ENCODE measurements around the gene ZNF580.

Gene ZNF580

GRCh38 chr19:55600662-55601028 lies 40.2 kb upstream of the ZNF580 start:
- Histone ChIP-seq H3K4me3 (ENCODE audit: low read length) (peak overlapping the region; percentile 58), H3K27me3 (ENCODE audit: insufficient read depth, low read length) (no peaks in the 10 kb centered on the region), H3K36me3 (ENCODE audit: insufficient read depth, low read length) (peaks cover 17% of the 10 kb centered on the region), H3K4me1 (ENCODE audit: insufficient read depth, low read length) (peaks cover 15% of the 10 kb centered on the region), H3K9me3 (ENCODE audit: low read length) (peaks cover 6% of the 10 kb centered on the region), H2AFZ (ENCODE audit: low read depth, low read length) (no peak overlapping the region)

GRCh38 chr19:55601084-55601483 lies 39.7 kb upstream of the ZNF580 start:
- Histone ChIP-seq H2AFZ (ENCODE audit: low read depth, low read length) (no peak overlapping the region), H3K9me3 (ENCODE audit: low read length) (peaks cover 4% of the 10 kb centered on the region), H3K4me3 (ENCODE audit: low read length) (peak overlapping the region; percentile 58), H3K4me1 (ENCODE audit: insufficient read depth, low read length) (peaks cover 18% of the 10 kb centered on the region), H3K36me3 (ENCODE audit: insufficient read depth, low read length) (peaks cover 13% of the 10 kb centered on the region), H3K27me3 (ENCODE audit: insufficient read depth, low read length) (no peaks in the 10 kb centered on the region)

- H3K4me3 ChIP-seq (ENCODE audit: low read length) = no peak overlapping the region
- no peak overlapping the region for H2AFZ ChIP-seq (ENCODE audit: low read depth, low read length)
- H3K9me3 ChIP-seq (ENCODE audit: low read length) = no peaks in the 10 kb centered on the region
- H3K4me1 ChIP-seq (ENCODE audit: insufficient read depth, low read length) = peaks cover 24% of the 10 kb centered on the region
- no peaks in the 10 kb centered on the region for H3K27me3 ChIP-seq (ENCODE audit: insufficient read depth, low read length)
- H3K36me3 ChIP-seq (ENCODE audit: insufficient read depth, low read length) = peaks cover 9% of the 10 kb centered on the region
Measured at GRCh38 chr19:55602104-55603001, 38.4 kb upstream of the ZNF580 start.

GRCh38 chr19:55603115-55603514 lies 37.7 kb upstream of the ZNF580 start:
- H3K4me3 ChIP-seq (ENCODE audit: low read length) = no peak overlapping the region
- no peak overlapping the region for H2AFZ ChIP-seq (ENCODE audit: low read depth, low read length)
- H3K36me3 ChIP-seq (ENCODE audit: insufficient read depth, low read length) = peaks cover 11% of the 10 kb centered on the region
- H3K4me1 ChIP-seq (ENCODE audit: insufficient read depth, low read length) = peaks cover 24% of the 10 kb centered on the region
- H3K9me3 ChIP-seq (ENCODE audit: low read length) = no peaks in the 10 kb centered on the region
- H3K27me3 ChIP-seq (ENCODE audit: insufficient read depth, low read length) = no peaks in the 10 kb centered on the region

GRCh38 chr19:55603581-55604292 lies 37.1 kb upstream of the ZNF580 start:
- H2AFZ ChIP-seq (ENCODE audit: low read depth, low read length) = no peak overlapping the region
- peak overlapping the region; percentile 10 for H3K4me3 ChIP-seq (ENCODE audit: low read length)
- no peaks in the 10 kb centered on the region for H3K27me3 ChIP-seq (ENCODE audit: insufficient read depth, low read length)
- no peaks in the 10 kb centered on the region for H3K9me3 ChIP-seq (ENCODE audit: low read length)
- H3K36me3 ChIP-seq (ENCODE audit: insufficient read depth, low read length) = peaks cover 11% of the 10 kb centered on the region
- peaks cover 21% of the 10 kb centered on the region for H3K4me1 ChIP-seq (ENCODE audit: insufficient read depth, low read length)

GRCh38 chr19:55605207-55605636 lies 35.6 kb upstream of the ZNF580 start:
- H3K4me3 ChIP-seq (ENCODE audit: low read length) = peak overlapping the region; percentile 91
- peaks cover 20% of the 10 kb centered on the region for H3K36me3 ChIP-seq (ENCODE audit: insufficient read depth, low read length)
- no peaks in the 10 kb centered on the region for H3K27me3 ChIP-seq (ENCODE audit: insufficient read depth, low read length)
- H3K9me3 ChIP-seq (ENCODE audit: low read length) = peaks cover 4% of the 10 kb centered on the region
- H3K4me1 ChIP-seq (ENCODE audit: insufficient read depth, low read length) = peaks cover 21% of the 10 kb centered on the region
- no peak overlapping the region for H2AFZ ChIP-seq (ENCODE audit: low read depth, low read length)

GRCh38 chr19:55605637-55606470 lies 34.9 kb upstream of the ZNF580 start, which contains the start of gene ZNF865:
Gene ZNF865 (plus strand): TSS chr19:55605647. CDS start chr19:55613619, 7,972 bp downstream.
- Histone ChIP-seq H3K27me3 (ENCODE audit: insufficient read depth, low read length) (no peaks in the 10 kb centered on the region), H3K4me3 (ENCODE audit: low read length) (peak within 1 kb of the TSS; percentile 91), H2AFZ (ENCODE audit: low read depth, low read length) (peak within 1 kb of the TSS; percentile 75), H3K9me3 (ENCODE audit: low read length) (peaks cover 4% of the 10 kb centered on the region), H3K36me3 (ENCODE audit: insufficient read depth, low read length) (peaks cover 20% of the 10 kb centered on the region), H3K4me1 (ENCODE audit: insufficient read depth, low read length) (peaks cover 18% of the 10 kb centered on the region)

GRCh38 chr19:55606471-55606787 lies 34.4 kb upstream of the ZNF580 start:
- Histone ChIP-seq H3K4me3 (ENCODE audit: low read length) (peak overlapping the region; percentile 91), H3K9me3 (ENCODE audit: low read length) (peaks cover 4% of the 10 kb centered on the region), H2AFZ (ENCODE audit: low read depth, low read length) (no peak overlapping the region), H3K36me3 (ENCODE audit: insufficient read depth, low read length) (peaks cover 23% of the 10 kb centered on the region), H3K4me1 (ENCODE audit: insufficient read depth, low read length) (peaks cover 14% of the 10 kb centered on the region), H3K27me3 (ENCODE audit: insufficient read depth, low read length) (no peaks in the 10 kb centered on the region)

- H3K9me3 ChIP-seq (ENCODE audit: low read length) = peaks cover 4% of the 10 kb centered on the region
- peaks cover 25% of the 10 kb centered on the region for H3K36me3 ChIP-seq (ENCODE audit: insufficient read depth, low read length)
- no peaks in the 10 kb centered on the region for H3K27me3 ChIP-seq (ENCODE audit: insufficient read depth, low read length)
- H3K4me1 ChIP-seq (ENCODE audit: insufficient read depth, low read length) = peaks cover 14% of the 10 kb centered on the region
- H3K4me3 ChIP-seq (ENCODE audit: low read length) = peak overlapping the region; percentile 91
- H2AFZ ChIP-seq (ENCODE audit: low read depth, low read length) = no peak overlapping the region
Measured at GRCh38 chr19:55606817-55607216, 34.0 kb upstream of the ZNF580 start.

- Histone ChIP-seq H3K9me3 (ENCODE audit: low read length) (peaks cover 4% of the 10 kb centered on the region), H3K4me3 (ENCODE audit: low read length) (no peak overlapping the region), H3K4me1 (ENCODE audit: insufficient read depth, low read length) (peaks cover 14% of the 10 kb centered on the region), H3K36me3 (ENCODE audit: insufficient read depth, low read length) (peaks cover 32% of the 10 kb centered on the region), H3K27me3 (ENCODE audit: insufficient read depth, low read length) (no peaks in the 10 kb centered on the region), H2AFZ (ENCODE audit: low read depth, low read length) (no peak overlapping the region)
Measured at GRCh38 chr19:55609326-55609725, 31.5 kb upstream of the ZNF580 start.

- Histone ChIP-seq H2AFZ (ENCODE audit: low read depth, low read length) (no peak overlapping the region), H3K36me3 (ENCODE audit: insufficient read depth, low read length) (peaks cover 48% of the 10 kb centered on the region), H3K4me1 (ENCODE audit: insufficient read depth, low read length) (peaks cover 5% of the 10 kb centered on the region), H3K4me3 (ENCODE audit: low read length) (no peak overlapping the region), H3K27me3 (ENCODE audit: insufficient read depth, low read length) (no peaks in the 10 kb centered on the region), H3K9me3 (ENCODE audit: low read length) (peaks cover 6% of the 10 kb centered on the region)
Measured at GRCh38 chr19:55611300-55611982, 29.4 kb upstream of the ZNF580 start.

- Histone ChIP-seq H3K4me3 (ENCODE audit: low read length) (no peak overlapping the region), H3K36me3 (ENCODE audit: insufficient read depth, low read length) (peaks cover 48% of the 10 kb centered on the region), H3K9me3 (ENCODE audit: low read length) (peaks cover 6% of the 10 kb centered on the region), H2AFZ (ENCODE audit: low read depth, low read length) (no peak overlapping the region), H3K4me1 (ENCODE audit: insufficient read depth, low read length) (no peaks in the 10 kb centered on the region), H3K27me3 (ENCODE audit: insufficient read depth, low read length) (no peaks in the 10 kb centered on the region)
Measured at GRCh38 chr19:55611983-55612645, 28.7 kb upstream of the ZNF580 start.
